CD1c-positive myeloid dendritic cell (primary cell): ENCODE results near the gene C16orf92.

Source experiments
- DNase-seq: peaks from one replicate; pipeline ENCODE4 v3.0.0-alpha.2; 2016; ENCODE audit errors: extremely low spot score

The C16orf92 gene

DNA sequence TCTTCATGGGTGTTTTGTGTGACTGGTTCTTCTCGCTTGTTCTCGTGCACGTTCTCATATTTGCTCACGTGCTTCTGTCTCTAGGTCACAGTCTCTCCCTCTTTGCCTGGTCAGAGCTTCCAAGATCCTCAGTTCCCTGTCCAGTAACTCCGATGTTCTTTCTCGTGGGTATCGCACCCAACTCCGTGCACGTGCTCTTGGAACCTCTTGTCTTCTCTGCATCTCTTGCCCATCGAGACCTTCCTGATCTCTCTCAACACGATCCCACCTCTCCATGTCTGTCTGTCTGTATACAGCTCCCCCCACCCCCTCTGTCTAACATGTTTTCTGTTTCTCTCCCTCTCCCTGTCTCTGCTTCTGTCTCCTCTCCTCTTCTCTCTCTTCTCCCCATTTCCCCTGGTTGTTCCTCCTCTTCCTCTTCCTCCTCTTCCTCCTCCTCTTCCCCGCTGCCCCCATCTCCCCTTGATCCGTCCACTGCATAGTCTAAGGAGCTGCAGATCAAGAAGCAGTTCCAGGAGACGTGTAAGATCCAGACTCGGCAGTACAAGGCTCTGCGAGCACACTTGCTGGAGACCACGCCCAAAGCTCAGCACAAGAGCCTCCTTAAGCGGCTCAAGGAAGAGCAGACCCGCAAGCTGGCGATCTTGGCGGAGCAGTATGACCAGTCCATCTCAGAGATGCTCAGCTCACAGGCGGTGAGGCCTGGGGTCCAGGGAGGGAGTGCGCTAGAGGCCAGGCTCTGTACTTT, 33.7 kb upstream of the C16orf92 start:
- no peak for DNase-seq

DNA sequence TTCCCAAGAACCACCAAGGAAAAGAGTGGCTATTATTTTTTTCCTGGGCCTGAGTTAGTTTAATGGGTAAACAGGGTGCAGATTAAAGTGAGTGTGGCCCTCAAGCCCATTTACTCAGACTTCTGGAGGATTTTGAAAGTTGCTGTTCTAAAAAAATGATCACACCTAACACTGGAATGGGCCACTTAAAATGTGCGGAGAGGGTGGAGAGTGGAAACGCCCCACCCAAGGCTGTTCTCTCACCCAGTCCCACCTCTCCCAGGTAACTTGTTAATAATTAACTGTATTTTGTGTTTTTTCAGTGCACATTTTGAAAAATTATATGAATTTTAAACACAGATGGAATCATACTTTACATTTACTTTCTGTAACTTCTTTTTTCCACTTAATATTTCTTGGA, 33.0 kb upstream of the C16orf92 start:
- no peak for DNase-seq

DNA sequence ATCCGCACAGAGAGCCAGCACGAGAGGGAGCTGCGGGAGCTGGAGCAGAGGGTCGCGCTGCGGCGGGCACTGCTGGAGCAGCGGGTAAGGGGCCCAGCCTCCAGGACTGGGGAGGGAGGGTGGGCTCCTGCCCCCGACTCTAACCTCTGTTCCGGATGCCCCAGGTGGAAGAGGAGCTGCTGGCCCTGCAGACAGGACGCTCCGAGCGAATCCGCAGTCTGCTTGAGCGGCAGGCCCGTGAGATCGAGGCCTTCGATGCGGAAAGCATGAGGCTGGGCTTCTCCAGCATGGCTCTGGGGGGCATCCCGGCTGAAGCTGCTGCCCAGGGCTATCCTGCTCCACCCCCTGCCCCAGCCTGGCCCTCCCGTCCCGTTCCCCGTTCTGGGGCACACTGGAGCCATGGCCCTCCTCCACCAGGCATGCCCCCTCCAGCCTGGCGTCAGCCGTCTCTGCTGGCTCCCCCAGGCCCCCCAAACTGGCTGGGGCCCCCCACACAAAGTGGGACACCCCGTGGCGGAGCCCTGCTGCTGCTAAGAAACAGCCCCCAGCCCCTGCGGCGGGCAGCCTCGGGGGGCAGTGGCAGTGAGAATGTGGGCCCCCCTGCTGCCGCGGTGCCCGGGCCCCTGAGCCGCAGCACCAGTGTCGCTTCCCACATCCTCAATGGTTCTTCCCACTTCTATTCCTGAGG, 32.0 kb upstream of the C16orf92 start:
- no peak for DNase-seq

DNA sequence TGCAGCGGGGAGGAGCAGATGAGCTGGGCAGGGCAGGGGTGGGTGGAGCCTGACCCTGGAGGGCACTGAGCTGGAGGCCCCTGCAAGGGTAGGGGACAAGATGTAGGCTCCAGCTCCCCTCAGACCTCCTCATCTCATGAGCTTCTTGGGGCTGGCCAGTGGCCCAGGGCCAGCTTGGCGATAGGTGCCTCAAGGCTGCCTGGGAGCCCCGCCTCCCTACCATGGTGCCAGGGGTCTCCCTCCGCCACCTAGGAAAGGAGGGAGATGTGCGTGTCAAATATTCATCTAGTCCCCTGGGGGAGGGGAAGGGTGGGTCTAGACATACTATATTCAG, 31.5 kb upstream of the C16orf92 start:
- no peak for DNase-seq

DNA sequence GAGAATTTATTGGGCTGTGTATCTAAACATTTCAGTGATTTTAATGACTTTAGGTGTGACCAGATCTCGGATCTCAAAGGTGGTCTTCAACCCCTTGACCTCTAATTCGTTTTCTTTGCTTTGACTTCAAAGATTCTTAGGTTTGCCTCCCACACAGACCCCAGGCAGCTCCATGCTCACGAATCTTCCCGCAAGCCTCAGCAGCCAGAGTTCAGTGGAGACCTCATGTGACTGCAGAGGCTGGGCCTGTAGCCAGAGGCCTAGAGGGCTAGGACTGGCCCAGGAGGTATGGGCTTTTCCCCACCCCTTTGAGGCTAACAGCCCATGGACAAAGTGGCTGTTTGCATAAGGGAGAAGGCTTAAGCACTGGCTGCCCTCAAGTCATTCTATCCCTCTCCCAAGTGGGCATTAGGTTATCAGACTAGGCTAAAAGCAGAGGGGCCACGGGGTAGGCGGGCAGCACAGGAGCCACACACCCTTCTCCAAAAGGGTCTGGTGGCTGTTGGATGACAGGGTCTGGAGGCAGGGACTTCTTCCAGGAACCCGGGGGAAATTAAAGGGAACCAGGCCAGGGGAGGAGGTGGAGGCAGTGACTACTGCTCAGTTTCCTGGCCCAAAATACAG, 30.5 kb upstream of the C16orf92 start:
- DNase-seq: no peak

DNA sequence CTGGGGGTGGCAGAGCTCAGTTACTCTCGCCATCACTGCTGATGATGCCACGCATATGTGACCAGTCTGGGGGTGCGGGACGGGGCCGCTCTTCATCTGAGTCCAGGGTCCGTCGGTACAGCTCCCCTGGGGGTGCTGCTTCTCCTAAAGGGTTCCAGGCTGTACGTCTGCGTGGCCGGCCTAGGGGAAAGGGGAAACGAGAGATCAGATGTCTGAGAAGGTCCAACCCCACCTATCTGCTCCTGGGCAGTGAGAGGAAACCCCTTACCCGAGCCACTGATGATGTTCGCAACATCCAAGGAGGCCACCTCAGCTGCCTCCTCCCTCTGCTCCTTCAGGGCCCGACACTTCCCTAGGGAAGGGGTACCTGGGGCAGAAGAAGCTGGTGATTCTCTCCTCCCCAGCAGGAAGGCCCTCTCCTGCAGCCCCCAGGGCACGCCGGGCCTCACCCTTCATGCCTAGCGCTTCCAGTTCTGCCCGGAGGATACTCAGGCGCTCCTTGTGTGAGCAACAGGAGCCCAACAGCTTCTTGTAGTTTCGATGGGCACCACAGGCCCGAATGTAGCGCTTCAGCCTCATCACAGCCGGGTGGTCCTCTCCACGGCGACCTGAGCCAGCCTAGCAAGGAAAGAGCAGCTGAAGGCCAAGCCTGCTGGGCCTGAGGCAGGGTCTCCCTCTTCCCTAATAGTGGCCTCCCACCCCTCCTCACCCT, 29.7 kb upstream of the C16orf92 start:
- DNase-seq: no peak

DNA sequence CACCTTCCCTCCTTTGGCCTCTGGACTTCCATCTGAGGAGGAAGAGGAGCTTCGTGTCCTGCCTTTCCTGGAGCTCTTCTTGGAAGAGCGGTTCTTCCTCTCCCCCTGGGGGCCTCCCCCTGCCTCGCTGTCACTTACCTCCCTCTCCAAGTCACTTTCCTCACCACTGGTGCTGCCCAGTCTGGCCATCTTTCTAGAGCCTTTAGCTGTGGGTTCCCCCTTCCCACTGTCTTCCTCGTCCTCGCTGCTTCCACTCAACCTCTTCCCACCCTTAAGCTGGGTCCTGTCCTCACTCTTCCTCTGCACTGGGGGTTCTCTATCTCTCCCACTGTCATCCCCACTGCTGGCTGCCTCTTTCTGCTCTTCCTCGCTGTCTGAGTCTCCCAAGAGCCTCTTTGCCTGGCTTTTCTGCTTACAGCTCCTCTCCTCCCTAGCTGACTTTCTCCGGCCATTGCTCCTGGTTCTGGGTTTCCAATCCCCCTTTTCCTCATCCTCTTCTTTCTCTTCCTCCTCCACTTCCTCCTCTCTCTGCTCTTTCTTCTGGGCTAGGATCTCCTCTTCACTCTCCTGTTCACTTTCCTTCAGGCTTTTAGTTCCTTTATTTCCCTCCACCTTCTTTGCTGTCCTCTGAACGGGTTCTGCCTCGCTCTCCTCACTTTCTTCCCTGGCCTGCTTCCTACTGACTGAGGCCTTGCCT, 28.9 kb upstream of the C16orf92 start:
- no peak for DNase-seq

DNA sequence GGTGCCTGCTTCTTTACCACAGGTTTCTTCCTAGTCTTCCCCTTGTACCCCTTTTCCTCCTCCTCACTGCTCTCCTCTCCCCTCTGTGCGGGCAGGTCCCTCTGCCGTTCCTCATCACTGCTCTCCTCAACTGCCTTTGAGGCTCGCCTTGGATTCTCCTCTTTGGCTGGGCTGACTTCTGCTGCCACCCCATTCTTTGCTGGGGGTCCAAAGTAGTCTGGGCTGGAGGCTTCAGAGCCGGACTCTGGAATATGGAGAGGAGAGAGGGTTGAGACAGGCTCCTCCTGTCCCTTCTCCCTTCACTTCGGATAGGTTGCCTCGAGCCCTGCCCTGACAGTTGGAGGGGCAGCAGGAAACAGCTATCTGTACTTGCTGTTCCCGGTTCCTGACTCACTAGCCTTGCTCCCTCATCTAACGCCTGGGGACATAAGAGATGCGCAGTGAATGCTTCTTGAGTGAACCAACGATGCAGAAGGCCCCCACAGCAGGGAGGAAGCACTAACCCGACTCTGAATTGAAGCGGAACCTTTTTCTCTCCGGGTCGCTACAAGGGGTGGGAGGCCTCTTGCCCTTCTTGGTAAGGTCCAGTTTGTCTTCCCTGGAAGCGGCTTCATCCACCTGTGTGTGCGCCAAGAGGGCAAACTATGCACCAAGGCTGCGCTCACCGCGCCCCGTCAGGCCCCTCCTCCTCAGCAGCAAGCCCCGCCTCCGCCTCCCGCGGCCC, 28.2 kb upstream of the C16orf92 start:
- DNase-seq: no peak

DNA sequence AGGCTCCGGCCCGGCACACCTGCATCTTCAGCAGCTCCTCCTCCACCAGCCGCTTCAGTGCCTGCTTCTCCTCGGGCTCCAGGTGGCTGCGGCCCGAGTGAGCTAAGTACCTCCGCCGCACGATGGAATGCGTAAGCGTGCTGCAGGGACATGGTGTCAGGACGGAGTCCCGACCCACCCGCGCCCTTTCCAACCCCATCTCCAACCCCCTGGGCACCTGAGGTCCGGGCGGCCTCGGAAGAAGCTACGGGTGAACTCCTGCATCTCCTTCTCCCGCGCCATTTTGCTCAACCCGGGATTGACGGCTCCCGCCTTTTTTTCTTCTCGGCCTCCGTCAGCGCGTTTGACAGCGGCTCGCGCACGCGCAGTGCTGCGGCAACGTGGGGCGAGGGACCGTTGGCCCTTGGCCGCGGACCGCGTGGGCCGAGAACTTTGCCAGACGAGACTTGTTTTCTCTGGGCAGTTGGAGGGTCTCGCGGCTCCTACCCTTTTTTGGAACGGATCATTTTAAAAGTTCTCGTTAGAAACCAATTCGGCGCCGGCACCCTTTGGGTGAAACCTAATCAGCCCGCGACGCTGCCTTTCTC, 27.6 kb upstream of the C16orf92 start, which contains the start of gene HIRIP3:
TSS of gene HIRIP3 (minus strand) at position 294 of the 587 bp plus-strand sequence. CDS start at position 282, 12 bp downstream.
- DNase-seq: peak; percentile 95

DNA sequence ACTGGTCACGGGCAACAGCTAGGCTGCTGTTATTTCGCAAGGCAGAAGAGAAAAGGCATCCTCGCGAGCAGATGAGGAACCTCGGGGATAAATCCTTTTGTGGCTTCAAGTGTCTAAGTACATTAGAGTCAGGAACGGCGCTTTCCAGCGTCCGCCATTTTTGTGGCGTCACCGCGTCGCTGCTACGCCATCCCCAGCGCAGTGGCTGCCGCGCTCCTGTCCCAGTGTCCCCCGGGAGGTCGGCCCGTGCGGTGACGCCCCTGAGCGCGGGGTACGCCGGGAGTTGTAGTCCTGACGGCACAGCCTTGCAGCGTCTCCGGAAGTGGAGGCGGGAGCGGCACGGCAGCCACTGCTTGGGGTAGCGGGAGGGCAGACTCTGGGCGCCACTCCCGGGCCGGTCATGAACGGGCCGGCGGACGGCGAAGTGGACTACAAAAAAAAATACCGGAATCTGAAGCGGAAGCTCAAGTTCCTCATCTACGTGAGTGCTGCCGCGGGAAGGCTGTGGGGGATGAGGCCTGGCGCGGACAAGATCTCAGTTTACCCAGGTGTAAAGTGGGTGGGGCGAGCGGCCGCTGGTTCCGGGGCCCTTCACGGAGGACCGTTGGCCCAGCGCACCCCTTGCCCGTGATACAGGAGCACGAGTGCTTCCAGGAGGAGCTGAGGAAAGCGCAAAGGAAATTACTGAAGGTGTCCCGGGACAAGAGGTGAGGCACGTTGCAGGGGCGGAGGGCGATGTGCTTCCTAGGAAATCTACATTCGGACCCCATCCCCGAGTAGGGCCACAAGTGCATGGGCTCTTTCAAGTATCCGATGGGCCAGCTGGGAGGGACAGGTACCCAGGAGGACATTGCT, 26.9 kb upstream of the C16orf92 start, which contains the start of gene INO80E:
TSS of gene INO80E (plus strand) at position 331 of the 855 bp plus-strand sequence. CDS start at position 401, 70 bp downstream.
- DNase-seq: peak; percentile 99

DNA sequence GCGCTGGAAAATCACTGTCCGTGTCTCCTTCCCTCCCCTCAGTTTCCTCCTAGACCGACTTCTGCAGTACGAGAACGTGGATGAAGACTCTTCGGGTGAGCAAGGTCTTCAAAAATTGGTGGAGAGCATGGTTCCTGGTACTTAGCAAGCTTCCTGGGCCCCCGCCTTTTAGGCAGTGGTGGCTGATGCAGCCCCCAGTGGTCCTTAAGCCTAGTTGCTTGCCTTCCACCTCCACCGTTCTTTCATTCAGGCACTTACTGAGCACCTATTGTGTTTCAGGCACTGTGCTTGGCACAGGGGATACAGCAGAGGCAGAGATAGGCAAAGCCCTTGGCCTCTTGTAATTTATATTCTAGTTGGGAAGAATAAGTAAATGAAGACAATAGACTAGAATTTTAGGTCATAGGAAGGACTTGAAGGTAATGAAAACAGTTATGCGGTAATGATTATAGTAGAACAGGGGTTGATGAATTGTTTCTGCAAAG, 26.2 kb upstream of the C16orf92 start:
- DNase-seq: no peak

DNA sequence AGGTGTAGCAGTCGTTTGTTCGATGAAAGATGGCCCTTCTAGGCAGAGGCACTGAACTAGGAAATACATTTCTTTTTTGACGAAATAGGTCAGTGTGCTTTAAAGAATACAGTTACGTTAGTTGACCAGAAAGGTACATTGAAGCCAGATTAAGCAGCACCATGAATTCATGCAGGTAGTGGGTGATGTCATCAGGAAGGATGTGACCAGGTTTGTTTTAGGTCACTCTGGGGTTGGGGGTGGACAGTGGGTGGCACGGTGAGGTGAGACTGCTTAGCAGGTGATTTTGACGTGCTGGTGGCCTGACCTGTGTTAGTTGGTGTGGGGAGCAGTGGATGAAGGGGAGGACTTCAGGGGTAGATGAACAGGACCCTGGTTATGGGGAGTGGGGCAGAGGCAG, 23.4 kb upstream of the C16orf92 start:
- DNase-seq: no peak

DNA sequence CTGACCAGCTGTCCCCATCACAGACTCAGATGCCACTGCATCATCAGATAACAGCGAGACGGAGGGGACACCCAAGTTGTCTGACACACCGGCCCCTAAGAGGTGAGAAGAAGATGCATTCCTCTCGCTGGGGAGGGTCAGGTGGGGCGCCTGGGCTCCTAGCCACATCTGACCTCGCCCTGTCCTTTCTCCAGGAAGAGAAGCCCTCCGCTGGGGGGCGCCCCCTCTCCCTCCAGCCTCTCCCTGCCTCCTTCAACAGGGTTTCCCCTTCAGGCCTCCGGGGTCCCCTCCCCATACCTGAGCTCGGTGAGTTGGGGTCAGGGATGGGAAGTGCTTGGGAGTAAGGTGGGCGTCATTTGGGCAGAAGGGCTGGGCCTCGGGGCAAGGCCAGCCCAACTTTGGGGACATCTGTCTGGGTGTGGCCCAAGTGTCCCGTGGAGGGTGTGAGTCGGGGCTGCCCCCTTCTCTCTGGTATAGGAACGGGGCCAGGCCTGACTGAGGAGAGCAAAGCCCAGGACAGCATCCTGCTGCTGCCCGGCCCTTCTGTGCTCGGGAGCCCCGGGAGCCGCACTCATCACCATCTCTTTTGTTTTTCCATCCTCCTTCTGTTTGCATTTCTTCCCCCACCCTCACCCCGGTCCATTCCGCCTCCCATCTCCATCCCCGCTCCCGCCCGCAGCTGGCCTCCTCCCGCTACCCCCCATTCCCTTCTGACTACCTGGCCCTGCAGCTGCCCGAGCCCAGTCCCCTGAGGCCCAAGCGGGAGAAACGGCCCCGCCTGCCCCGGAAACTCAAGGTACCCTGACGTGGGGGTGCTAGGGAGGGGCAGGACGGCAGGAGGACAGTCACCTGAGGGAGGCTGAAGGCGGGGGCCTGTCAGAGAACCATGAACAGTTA, 22.0 kb upstream of the C16orf92 start:
- DNase-seq: no peak

DNA sequence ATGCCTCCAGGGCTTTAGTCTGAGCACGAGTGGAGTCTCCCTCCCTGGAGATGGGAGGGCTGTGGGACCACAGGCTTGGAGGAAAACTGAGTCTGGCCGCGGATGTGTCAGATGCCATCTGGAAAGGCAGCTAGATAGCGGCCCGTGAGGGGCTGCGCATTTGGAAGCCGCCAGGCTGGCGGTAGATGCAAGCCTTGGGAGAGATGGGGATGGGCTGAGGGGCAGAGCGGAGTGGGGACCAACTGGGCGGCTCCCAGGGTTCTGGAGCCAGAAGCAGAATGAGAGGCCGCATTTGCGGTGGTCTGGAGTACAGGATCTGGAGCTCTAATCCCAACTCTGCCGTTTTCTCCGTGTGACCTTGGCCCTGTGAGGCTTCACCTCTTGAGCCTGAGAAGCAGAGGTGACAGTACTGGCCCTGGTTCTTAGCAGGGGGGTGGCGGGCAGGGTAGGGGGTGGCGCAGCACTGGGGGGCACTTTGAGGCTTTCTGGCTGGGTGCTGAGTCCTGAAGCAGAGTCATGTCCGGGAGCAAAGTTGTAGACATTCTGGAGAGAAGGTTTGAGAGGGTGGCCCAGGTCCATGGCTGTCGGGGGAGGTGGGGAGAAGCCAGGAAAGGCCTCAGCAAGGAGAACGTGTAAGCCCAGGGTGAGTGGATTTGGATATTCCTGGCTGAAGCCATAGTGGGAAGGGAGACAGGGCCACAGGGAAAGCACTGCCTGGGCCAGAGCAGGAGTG, 20.2 kb upstream of the C16orf92 start:
- no peak for DNase-seq

DNA sequence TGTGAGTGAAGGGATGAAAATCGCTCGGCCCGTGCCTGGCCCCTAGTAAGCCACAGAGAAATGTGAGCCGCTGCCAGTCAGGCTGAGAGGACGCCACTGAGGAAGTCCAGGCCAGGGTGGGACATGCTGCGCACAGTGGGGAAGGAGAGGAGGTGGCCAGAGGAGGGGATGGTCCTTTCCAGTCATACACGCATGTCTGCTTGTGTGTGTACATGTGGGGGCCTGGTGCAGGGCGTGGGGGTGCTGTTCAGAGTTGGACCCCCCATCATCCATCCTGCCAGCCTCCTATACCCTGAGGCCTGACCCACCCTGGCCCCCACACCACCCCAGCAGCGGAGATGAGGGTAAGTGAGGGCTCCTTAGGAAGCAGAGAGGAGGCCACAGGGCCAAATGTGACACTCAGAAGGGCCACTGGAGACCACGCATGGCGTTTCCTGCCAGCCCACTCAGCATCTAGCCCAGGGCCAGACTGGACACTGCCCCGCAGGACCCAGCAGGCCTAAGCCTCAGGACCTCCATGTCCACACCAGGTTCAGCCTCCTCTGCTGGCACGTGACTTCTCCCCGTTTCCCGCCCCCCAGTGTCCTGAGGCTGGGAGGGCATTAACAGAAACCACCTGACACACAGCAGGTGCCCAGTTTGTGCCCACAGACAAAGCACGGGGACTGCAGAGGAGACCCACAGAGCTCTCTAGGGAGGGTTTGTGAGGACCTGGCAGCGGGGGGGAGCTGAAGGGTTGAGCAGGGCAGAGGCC, 19.2 kb upstream of the C16orf92 start:
- DNase-seq: no peak

DNA sequence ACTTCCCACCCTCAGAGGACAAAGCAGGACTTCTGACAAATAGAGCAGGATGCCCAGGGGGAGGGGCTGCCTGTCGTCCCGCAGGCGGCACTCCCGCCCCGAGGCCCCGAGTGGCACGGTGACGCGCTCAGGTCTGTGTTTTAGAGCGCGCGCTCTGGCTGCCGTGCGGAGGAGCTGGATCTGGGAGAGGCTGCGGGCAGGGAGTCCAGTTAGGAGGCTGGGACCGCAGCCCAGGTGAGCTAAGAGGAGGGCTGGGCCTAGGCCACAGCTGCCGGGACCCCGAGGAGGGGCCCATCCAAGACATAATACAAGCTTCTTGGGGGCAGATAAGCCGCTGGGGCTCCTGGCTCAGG, 18.6 kb upstream of the C16orf92 start:
- DNase-seq: no peak

DNA sequence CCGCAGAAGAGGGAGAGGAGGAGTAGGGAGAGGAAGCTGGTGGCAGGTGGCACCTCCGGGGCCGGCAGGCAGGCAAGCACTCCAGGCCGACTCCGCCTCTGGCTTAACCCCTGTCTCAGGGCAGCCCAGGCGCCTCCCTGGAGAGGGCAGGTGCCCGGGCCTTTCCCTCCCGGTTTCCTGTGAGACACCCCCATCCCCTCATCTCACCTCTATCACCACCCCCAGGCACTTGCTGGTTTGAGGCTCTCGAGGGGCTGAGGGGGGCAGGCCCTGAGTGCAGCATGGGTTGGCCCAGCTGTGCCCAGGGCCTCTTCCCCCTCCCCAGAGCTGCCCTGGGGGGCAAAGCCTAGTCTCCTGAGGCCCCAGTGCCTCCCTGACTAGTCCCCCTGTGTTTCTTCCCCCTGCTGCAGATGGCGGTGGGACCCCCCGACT, 18.2 kb upstream of the C16orf92 start:
- DNase-seq: no peak
